H1 (cell line): ENCODE results near the gene SRGAP3. TPM values are rescaled to one million over a fixed set of nuclear protein-coding genes. Genes with fewer than 3 reads are reported as not detected.

ENCODE experiments used
- CTCF ChIA-PET: fragments of 300-600 bp; sonication (Branson Sonifier 250); formaldehyde crosslinking; loops from one replicate; lab custom pipeline; 2021; ENCODE audit not compliant: partially characterized antibody; lab: Charles Lee
- POLR2A ChIA-PET: fragments of 300-600 bp; sonication (Branson Sonifier 250); formaldehyde crosslinking; loops from one replicate; lab custom pipeline; 2021; ENCODE audit warnings: inconsistent platforms; ENCODE audit not compliant: partially characterized antibody; lab: Charles Lee
- DNase-seq, 2 experiments: peaks; one replicate each; pipeline versions ENCODE4 v3.0.0 to v3.0.0-alpha.2; 2010 to 2022; ENCODE audit warnings: low spot score in 2 of 2, low read depth in 1 of 2, mixed read lengths in 1 of 2
- FAIRE-seq: peaks from 2 replicates; lab custom pipeline; 2011; peaks lifted over from hg19 to GRCh38; lab: Jason Lieb, UNC
- H2AFZ ChIP-seq: 2 replicates; pipeline ENCODE4 v1.8.1; 2012; ENCODE audit warnings: low read length, inconsistent platforms
- H2AK5ac ChIP-seq: 2 replicates; pipeline ENCODE4 v1.6.1; 2013; ENCODE audit warnings: low read depth, low read length
- H2BK120ac ChIP-seq: replicated peaks from 2 replicates; pipeline ENCODE3; 2013; ENCODE audit warnings: low read depth, low read length, inconsistent platforms
- H2BK12ac ChIP-seq: 2 replicates; pipeline ENCODE4 v1.6.1; 2013; ENCODE audit warnings: low read depth, low read length
- H2BK15ac ChIP-seq: 2 replicates; pipeline ENCODE4 v1.6.1; 2013; ENCODE audit warnings: low read length
- H2BK20ac ChIP-seq: 2 replicates; pipeline ENCODE4 v1.6.1; 2013; ENCODE audit warnings: low read length
- H2BK5ac ChIP-seq: 2 replicates; pipeline ENCODE4 v1.6.1; 2013; ENCODE audit warnings: low read depth, low read length
- H3K14ac ChIP-seq: 2 replicates; pipeline ENCODE4 v1.6.1; 2013; ENCODE audit warnings: inconsistent platforms; ENCODE audit not compliant: insufficient read length
- H3K18ac ChIP-seq: 2 replicates; pipeline ENCODE4 v1.6.1; 2013; ENCODE audit warnings: low read length; ENCODE audit errors: extremely low read depth
- H3K23ac ChIP-seq: 2 replicates; pipeline ENCODE4 v1.6.1; 2013; ENCODE audit warnings: inconsistent platforms; ENCODE audit not compliant: insufficient read length
- H3K23me2 ChIP-seq: 2 replicates; pipeline ENCODE4 v1.6.1; 2013; ENCODE audit warnings: low read depth, low read length
- H3K27ac ChIP-seq: 2 replicates; pipeline ENCODE4 v1.6.1; 2011; ENCODE audit warnings: low read depth, low read length, inconsistent platforms
- H3K27me3 ChIP-seq, 4 experiments: replicated peaks in 1 of 4; 1 replicate in 1 of 4; 2 replicates in 3 of 4; pipeline versions ENCODE4 v1.6.1 to v1.8.1; 2011 to 2013; ENCODE audit warnings: low read length in 3 of 4, mild to moderate bottlenecking in 3 of 4, inconsistent platforms in 2 of 4, mixed read lengths in 2 of 4, moderate library complexity in 1 of 4; ENCODE audit not compliant: control insufficient read depth in 3 of 4, insufficient read depth in 3 of 4; ENCODE audit errors: extremely low read depth in 1 of 4
- H3K36me3 ChIP-seq, 4 experiments: 2 replicates each; pipeline versions ENCODE4 v1.6.1 to v1.8.1; 2011 to 2013; ENCODE audit warnings: mild to moderate bottlenecking in 4 of 4, low read length in 3 of 4, moderate library complexity in 2 of 4, control low read depth in 1 of 4, inconsistent platforms in 1 of 4; ENCODE audit not compliant: insufficient read depth in 4 of 4, control insufficient read depth in 2 of 4
- H3K4ac ChIP-seq: replicated peaks from 2 replicates; pipeline ENCODE3; 2013; ENCODE audit warnings: low read length, low read depth, mixed read lengths, inconsistent platforms; ENCODE audit not compliant: insufficient read length
- H3K4me1 ChIP-seq, 4 experiments: replicated peaks in 1 of 4; 1 replicate in 1 of 4; 2 replicates in 3 of 4; pipeline versions ENCODE4 v1.6.1 to v1.8.1; 2011 to 2013; ENCODE audit warnings: low read length in 3 of 4, inconsistent platforms in 2 of 4, mixed read lengths in 1 of 4; ENCODE audit not compliant: insufficient read depth in 4 of 4, control insufficient read depth in 3 of 4
- H3K4me2 ChIP-seq, 2 experiments: 2 replicates each; pipeline versions ENCODE4 v1.6.1 to v1.8.1; 2011 to 2013; ENCODE audit warnings: low read depth in 2 of 2, low read length in 2 of 2, control low read depth in 1 of 2, inconsistent platforms in 1 of 2, mild to moderate bottlenecking in 1 of 2; ENCODE audit not compliant: insufficient read depth in 1 of 2
- H3K4me3 ChIP-seq, 4 experiments: fragments of 200-600, 300-600 bp in 1 of 4; sonication (generic), shearing (Covaris generic), sonication (Bioruptor Twin) in 1 of 4; 2 replicates each; pipeline versions ENCODE4 v1.5.1 to v1.8.1; 2011 to 2016; ENCODE audit warnings: low read length in 4 of 4, low read depth in 3 of 4, control low read depth in 2 of 4, inconsistent platforms in 2 of 4, mild to moderate bottlenecking in 2 of 4, mixed read lengths in 1 of 4, moderate library complexity in 1 of 4; ENCODE audit not compliant: insufficient read depth in 2 of 4; ENCODE audit errors: extremely low read depth in 1 of 4
- H3K56ac ChIP-seq: replicated peaks from 2 replicates; pipeline ENCODE3; 2013; ENCODE audit warnings: low read depth, mild to moderate bottlenecking, mixed read lengths, low read length, inconsistent platforms; ENCODE audit not compliant: insufficient read length
- H3K79me1 ChIP-seq: 2 replicates; pipeline ENCODE4 v1.6.1; 2013; ENCODE audit warnings: low read depth, low read length, control low read depth
- H3K79me2 ChIP-seq, 2 experiments: 2 replicates each; pipeline versions ENCODE4 v1.6.1 to v1.8.1; 2012 to 2013; ENCODE audit warnings: low read length in 2 of 2, mild to moderate bottlenecking in 2 of 2, inconsistent platforms in 1 of 2; ENCODE audit not compliant: insufficient read depth in 2 of 2, control insufficient read depth in 1 of 2
- H3K9ac ChIP-seq, 4 experiments: replicated peaks in 1 of 4; 1 replicate in 1 of 4; 2 replicates in 3 of 4; pipeline versions ENCODE4 v1.6.1 to v1.8.1; 2011 to 2013; ENCODE audit warnings: low read depth in 3 of 4, low read length in 3 of 4, control low read depth in 2 of 4, mild to moderate bottlenecking in 2 of 4, moderate library complexity in 2 of 4, inconsistent platforms in 1 of 4; ENCODE audit errors: extremely low read depth in 1 of 4
- H3K9me3 ChIP-seq, 2 experiments: 2 replicates each; pipeline versions ENCODE4 v1.6.1 to v1.8.1; 2012 to 2013; ENCODE audit warnings: mild to moderate bottlenecking in 2 of 2, moderate library complexity in 2 of 2, control low read depth in 1 of 2, inconsistent platforms in 1 of 2, low read depth in 1 of 2, low read length in 1 of 2, mixed read lengths in 1 of 2; ENCODE audit not compliant: insufficient read depth in 2 of 2
- H4K20me1 ChIP-seq, 2 experiments: replicated peaks in 1 of 2; 2 replicates each; pipeline versions ENCODE3 to v1.8.1; 2011 to 2013; ENCODE audit warnings: inconsistent platforms in 2 of 2, low read length in 2 of 2, mild to moderate bottlenecking in 1 of 2; ENCODE audit not compliant: insufficient read depth in 2 of 2, control insufficient read depth in 1 of 2
- H4K5ac ChIP-seq: 2 replicates; pipeline ENCODE4 v1.6.1; 2013; ENCODE audit warnings: low read length, low read depth, mixed read lengths, inconsistent platforms; ENCODE audit not compliant: insufficient read length
- H4K8ac ChIP-seq: 2 replicates; pipeline ENCODE4 v1.8.0; 2013; ENCODE audit warnings: mild to moderate bottlenecking, moderate library complexity, low read length, inconsistent platforms; ENCODE audit not compliant: insufficient read depth; ENCODE audit errors: extremely low read depth
- H4K91ac ChIP-seq: replicated peaks from 2 replicates; pipeline ENCODE3; 2013; ENCODE audit warnings: low read length, mixed read lengths, inconsistent platforms; ENCODE audit not compliant: insufficient read length
- BACH1 ChIP-seq: IDR thresholded peaks from 2 replicates; pipeline ENCODE4 v1.6.1; 2012; ENCODE audit warnings: low read length, improper control_type of control experiment
- CBX5 ChIP-seq: fragments of 300-800, 300-1000 bp; sonication (generic); IDR thresholded peaks from 2 replicates; pipeline ENCODE4 v1.7.1; 2016; ENCODE audit warnings: antibody characterized with exemption, low read length, low read depth
- CHD1 ChIP-seq: IDR thresholded peaks from 2 replicates; pipeline ENCODE4 v1.6.1; 2012; ENCODE audit warnings: low read depth, low read length, improper control_type of control experiment
- CTBP2 ChIP-seq: IDR thresholded peaks from 2 replicates; pipeline ENCODE4 v1.7.0; 2011; ENCODE audit warnings: borderline replicate concordance, mild to moderate bottlenecking, moderate library complexity, mixed read lengths, low read length; ENCODE audit not compliant: insufficient read depth, insufficient read length
- GABPA ChIP-seq: IDR thresholded peaks from 2 replicates; pipeline ENCODE4 v1.6.1; 2011; ENCODE audit warnings: mild to moderate bottlenecking, low read length, moderate library complexity, borderline replicate concordance; ENCODE audit not compliant: insufficient read depth
- HDAC6 ChIP-seq: IDR thresholded peaks from one replicate; pipeline ENCODE4 v1.7.1; 2012; ENCODE audit warnings: low read depth, mild to moderate bottlenecking, inconsistent platforms, low read length, moderate library complexity
- MAFK ChIP-seq: IDR thresholded peaks from 2 replicates; pipeline ENCODE4 v1.6.1; 2012; ENCODE audit warnings: low read depth, mild to moderate bottlenecking, improper control_type of control experiment, low read length
- POU5F1 ChIP-seq: IDR thresholded peaks from 2 replicates; pipeline ENCODE4 v1.6.1; 2011; ENCODE audit warnings: low read depth, mild to moderate bottlenecking, low read length, moderate library complexity
- RAD21 ChIP-seq, 2 experiments: IDR thresholded peaks in 1 of 2; conservative IDR thresholded peaks in 1 of 2; 2 replicates each; pipeline ENCODE4 v1.6.1; 2011; ENCODE audit warnings: low read depth in 2 of 2, low read length in 2 of 2, improper control_type of control experiment in 1 of 2, inconsistent platforms in 1 of 2, mild to moderate bottlenecking in 1 of 2, moderate library complexity in 1 of 2
- TAF1 ChIP-seq: IDR thresholded peaks from 2 replicates; pipeline ENCODE4 v1.6.1; 2011; ENCODE audit warnings: mild to moderate bottlenecking, low read depth, low read length
- WGBS, 2 experiments: shearing (Covaris generic) in 1 of 2; methylation state at CpG; one replicate each; pipeline versions ENCODE4 v1.1.6 to v1.1.7; 2013 to 2015; ENCODE audit warnings: low lambda C conversion rate in 2 of 2, mixed read lengths in 2 of 2, inconsistent platforms in 1 of 2, low coverage in 1 of 2, missing lambda C conversion rate in 1 of 2; ENCODE audit not compliant: insufficient replicate concordance in 2 of 2, insufficient coverage in 1 of 2, insufficient read length in 1 of 2; ENCODE audit errors: extremely low coverage in 1 of 2, missing lambda C conversion rate in 1 of 2; 5-methylcytosine and 5-hydroxymethylcytosine counted together
- polyA plus RNA-seq, 7 experiments: library from polyadenylated mRNA; depleted of rRNA in 3 of 7; stranded (reverse) in 5 of 7; unstranded in 2 of 7; fragments of >200 nt in 5 of 7; fragments of 200-250 nt in 2 of 7; gene quantifications; 1 replicate in 5 of 7; 2 replicates in 1 of 7; 4 replicates in 1 of 7; pipeline versions ENCODE4 v1.2.1 to v1.2.3, GENCODE V29; 2011 to 2013; ENCODE audit warnings: missing spikeins in 2 of 7, mixed read lengths in 2 of 7
- total RNA-seq: library from RNA; stranded (reverse); fragmentation: NEBNext Ultra II Directional; extraction: Animal tissue kit (Norgen Biotek cat#: 25700); gene quantifications from 2 replicates; pipeline ENCODE4 v1.2.1, GENCODE V29; 2021
- TF ChIP-seq, protein P1 (sequence below): IDR thresholded peaks from 2 replicates; pipeline ENCODE4 v1.6.1; 2011; ENCODE audit warnings: low read length, improper control_type of control experiment

Gene SRGAP3
- total and polyA plus RNA-seq, 2 of the 8 experiments (the other 6 are each of a cell fraction or from before 2014, with no cell fraction given): 5.8 to 11.4 TPM

DNA sequence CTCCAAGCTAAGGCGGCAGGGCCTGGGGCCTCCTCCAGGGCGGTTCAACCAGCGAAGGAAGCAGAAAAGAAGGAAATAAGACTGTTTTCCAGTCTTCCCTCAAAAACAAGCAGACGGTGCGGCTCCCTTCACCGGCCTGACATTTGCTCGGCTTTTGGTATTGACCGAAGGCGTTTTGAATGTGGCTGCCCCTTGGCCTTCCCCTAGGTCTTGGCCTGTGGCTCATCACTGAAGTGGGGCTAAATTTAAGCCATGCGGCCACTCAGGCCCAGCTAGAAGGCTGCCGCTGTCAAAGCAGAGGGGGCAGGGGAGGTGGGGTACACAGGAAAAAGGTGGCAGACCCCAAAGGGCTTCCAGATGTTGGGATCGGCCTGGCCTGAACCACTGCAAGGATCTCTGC is 86.2 kb downstream of the SRGAP3 start:
- no peak for DNase-seq
- Histone ChIP-seq H2BK5ac (no peak overlapping the region), H2BK12ac (no peak overlapping the region), H3K27me3 (no peaks in the 10 kb centered on the region), H3K36me3 (no peaks in the 10 kb centered on the region), H3K14ac (no peak overlapping the region), H4K20me1 (no peaks in the 10 kb centered on the region), H2BK120ac (no peak overlapping the region), H3K9me3 (no peaks in the 10 kb centered on the region), H3K4me2 (no peak overlapping the region), H3K4me3 (no peak overlapping the region), H4K8ac (no peak overlapping the region; the same call in 1 of the 2 replicates), H3K23ac (no peak overlapping the region), H3K18ac (no peak overlapping the region), H2AFZ (no peak overlapping the region), H2AK5ac (no peak overlapping the region), H3K79me2 (no peaks in the 10 kb centered on the region), H3K79me1 (no peaks in the 10 kb centered on the region), H3K4ac (no peak overlapping the region), H3K27ac (no peak overlapping the region), H2BK15ac (no peak overlapping the region), H3K23me2 (no peaks in the 10 kb centered on the region), H4K91ac (no peak overlapping the region), H4K5ac (no peak overlapping the region), H3K9ac (no peak overlapping the region), H2BK20ac (no peak overlapping the region), H3K4me1 (peaks cover 0 to 5% (median 2%) of the 10 kb centered on the region in 4 experiments; a peak in 3 of 7 replicates), H3K56ac (no peak overlapping the region)
- 83% methylated on average over 12 of the region's 12 CpGs; no CpG with 5 or more reads in 1 of the 2 experiments for WGBS, 2 experiments
- no peak for FAIRE-seq
- POLR2A ChIA-PET: no interaction called here
- CTCF ChIA-PET: interaction anchor here (0.8 to 2.9 kb wide), 5 partner anchors 9 to 177 kb away, joined by 3 to 6 read pairs (median 4); partner anchors contain the start of gene SRGAP3
- TF ChIP-seq TAF1 (no peak), POU5F1 (no peak), MAFK (no peak), HDAC6 (no peak), CBX5 (no peak), CTBP2 (no peak), CHD1 (no peak), GABPA (no peak), BACH1 (no peak), RAD21 (IDR thresholded peaks at IDR 0.05 in 1 of 2, conservative IDR thresholded peaks at IDR 0.05 in 1 of 2; ENCODE audit: low read depth in 2 of 2, low read length in 2 of 2) (no peak)
- TF ChIP-seq, protein P1, sequence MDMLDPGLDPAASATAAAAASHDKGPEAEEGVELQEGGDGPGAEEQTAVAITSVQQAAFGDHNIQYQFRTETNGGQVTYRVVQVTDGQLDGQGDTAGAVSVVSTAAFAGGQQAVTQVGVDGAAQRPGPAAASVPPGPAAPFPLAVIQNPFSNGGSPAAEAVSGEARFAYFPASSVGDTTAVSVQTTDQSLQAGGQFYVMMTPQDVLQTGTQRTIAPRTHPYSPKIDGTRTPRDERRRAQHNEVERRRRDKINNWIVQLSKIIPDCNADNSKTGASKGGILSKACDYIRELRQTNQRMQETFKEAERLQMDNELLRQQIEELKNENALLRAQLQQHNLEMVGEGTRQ: no peak
